GM18502 (cell line): ENCODE results near the gene LSP1.
"Not testable (repeated sequence)": the region's sequence is repeated elsewhere in the genome, so short reads cannot be mapped to it uniquely, and the experiment has no call there.

Source experiments
- ATAC-seq: cut with Tn5 transposase; IDR thresholded peaks from one replicate; pipeline ENCODE4 v1.9.1; 2021; ENCODE audit warnings: mild to moderate bottlenecking; ENCODE audit not compliant: unreplicated experiment, poor library complexity

The LSP1 gene

DNA sequence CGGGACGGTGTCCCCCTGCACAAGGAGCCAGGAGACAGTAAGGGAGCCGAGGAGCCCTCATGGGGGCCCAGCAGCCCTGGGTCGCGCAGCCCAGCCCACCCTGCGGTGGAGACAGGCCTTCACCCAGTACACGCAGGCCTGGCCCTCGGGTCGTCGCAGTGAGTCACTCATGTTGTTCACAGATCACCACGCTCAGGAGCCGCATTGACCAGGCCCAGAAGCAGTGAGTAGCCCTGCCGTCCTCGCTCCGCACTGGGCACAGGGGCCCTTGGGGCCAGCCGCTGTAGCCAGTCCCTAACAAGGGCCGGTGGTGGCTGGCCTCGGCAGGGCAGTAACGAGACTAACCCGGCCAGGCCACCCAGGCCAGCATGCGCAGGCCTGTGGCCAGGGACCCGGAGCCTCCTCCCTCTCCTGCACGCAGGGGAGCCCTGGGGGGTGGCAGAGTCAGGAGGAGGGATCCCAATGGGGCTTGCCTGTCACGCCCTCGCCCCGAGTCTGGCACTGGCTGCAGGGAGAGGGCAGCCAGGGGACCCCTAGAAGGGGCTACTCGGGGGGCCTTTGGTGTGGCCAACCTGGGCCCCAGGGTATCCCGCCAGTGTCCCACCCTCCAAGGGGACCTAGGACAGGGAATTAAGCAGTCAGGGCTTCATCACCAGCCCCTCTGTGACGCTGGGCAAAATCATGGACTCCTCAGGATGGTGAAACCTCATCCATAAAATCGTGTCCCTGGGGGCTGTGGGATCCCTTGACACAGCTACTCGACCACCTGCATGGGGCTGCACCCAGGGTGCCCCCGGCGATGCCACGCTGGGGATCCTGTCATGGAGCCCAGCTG, 84.1 kb downstream of the LSP1 start:
- no peak for ATAC-seq

- ATAC-seq, result no peak
These were observed 84.9 kb downstream of the LSP1 start for GRCh38 chr11:1937616-1938342.

DNA sequence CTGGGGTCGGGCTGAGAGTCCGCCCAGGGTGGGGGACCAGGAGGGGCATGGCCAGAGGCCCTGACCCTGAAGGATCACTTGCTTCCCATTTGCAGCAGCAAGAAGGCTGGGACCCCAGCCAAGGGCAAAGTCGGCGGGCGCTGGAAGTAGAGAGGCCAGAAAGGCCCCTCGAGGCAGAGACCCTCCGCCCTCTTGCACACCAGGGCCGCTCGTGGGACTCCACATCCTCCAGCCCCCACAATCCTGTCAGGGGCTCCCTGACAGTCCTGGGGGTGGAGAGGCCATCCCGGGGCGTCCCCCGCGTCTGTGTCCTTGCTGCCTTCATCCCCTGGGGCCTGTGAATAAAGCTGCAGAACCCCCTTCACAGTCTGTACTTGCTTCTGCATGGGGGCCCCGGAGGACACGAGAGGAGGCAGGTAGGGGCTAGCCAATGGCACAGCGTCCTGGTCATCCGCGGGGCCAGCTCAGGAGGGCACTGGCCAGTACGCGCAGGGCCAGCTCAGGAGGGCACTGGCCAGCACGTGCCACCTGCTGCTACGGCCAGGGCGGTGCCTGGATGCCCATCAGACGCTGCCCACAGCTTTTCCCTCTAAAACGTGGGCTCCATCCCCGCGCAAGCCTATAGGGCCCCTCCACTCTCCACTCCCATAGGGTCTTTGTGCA, 85.6 kb downstream of the LSP1 start:
- no peak for ATAC-seq

GRCh38 chr11:1939006-1939625, 86.2 kb downstream of the LSP1 start:
- no peak for ATAC-seq

DNA sequence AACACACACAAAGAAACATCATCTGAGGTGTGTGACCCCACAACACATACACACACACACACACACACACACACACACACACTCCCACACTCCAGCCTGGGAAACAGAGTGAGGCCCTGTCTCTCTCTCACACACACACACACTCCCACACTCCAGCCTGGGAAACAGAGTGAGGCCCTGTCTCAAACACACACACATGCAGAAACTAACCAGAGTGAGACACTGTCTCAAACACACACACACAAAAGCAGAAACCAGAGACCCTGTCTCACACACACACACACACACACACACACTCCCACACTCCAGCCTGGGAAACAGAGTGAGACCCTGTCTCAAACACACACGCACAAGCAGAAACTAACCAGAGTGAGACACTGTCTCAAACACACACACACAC, 86.9 kb downstream of the LSP1 start:
- not testable (repeated sequence) for ATAC-seq
